HG03342 (cell line): ENCODE measurements around the gene TTLL13.
A peak's percentile ranks its signal among the peaks of the same experiment; 100 is the strongest.
"Not testable (repeated sequence)": the region's sequence is repeated elsewhere in the genome, so short reads cannot be mapped to it uniquely, and the experiment has no call there.

Experiments
- ATAC-seq: cut with Tn5 transposase; IDR thresholded peaks from one replicate; pipeline ENCODE4 v1.9.1; 2021; ENCODE audit warnings: mild to moderate bottlenecking, moderate library complexity; ENCODE audit not compliant: unreplicated experiment

The TTLL13 gene

DNA sequence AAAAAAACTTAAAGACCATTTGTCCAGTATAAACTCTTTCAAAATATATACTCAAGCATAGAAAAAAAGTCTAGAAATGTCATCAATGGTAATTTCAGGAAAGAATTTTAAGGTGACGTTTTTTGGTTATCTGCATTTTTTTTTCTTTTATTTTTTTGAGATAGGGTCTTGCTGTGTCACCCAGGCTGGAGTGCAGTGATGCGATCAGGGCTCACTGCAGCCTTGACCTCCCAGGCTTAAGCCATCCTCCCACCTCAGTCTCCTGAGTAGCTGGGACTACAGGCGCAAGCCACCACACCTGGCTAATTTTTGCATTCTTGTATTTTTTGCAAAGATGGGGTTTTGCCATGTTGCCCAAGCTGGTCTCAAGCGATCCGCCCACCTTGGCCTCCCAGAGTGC, 31.4 kb downstream of the TTLL13 start:
- not testable (repeated sequence) for ATAC-seq

DNA sequence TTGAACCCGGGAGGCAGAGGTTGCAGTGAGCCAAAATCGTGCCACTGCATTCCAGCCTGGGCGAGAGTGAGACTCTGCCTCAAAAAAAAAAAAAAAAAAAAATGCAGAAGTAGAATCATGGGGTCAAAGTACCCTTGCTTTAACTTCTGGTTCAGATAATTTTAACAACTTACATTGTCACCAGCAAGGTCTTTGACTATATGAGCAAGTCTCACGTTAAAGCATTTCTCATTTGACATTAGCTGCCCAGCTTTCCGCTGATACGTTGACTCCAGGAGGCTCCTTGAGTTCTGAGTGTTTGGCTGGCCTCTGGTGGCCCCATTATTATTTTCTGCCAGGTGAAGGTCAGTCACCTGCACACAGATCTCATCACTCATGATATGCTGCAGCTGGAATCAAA, 32.3 kb downstream of the TTLL13 start:
- not testable (repeated sequence) for ATAC-seq

DNA sequence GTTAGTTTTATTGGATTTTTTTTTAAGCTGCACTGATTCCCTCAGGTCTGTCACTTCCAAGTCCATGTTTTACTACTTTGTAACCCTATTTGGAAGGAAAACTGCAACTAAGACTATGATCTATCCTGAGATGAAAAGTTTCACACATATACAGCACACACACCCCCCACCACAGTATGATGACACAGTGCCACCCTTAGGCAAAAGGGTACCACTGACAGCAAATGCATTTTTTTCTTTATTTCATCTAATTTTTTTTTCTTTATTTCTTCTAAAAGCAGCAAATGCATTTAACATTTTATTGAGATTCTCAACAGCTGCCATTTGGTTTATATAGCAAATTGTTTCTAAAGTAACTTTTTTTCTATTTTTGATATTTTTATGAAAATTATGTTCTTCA, 37.3 kb downstream of the TTLL13 start:
- no peak for ATAC-seq

DNA sequence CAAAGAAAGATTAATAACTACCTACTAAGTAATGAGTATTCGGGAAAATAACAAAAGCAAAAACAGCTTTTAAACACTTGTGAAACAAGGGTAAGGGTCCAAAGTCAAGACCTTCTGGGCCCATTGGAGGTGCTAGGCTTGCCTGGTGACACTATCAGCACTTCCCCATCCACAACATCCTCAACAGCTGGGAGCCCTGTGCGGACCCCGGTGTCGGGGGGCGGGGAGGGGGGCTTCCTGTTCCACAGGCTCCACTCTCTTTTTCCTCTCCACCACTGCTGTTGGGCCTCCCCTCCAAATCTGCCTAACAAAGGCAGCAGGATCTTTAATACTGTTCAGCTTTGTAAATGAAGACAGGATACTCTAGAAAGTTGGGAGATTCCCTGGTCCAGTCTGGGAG, 37.7 kb downstream of the TTLL13 start:
- no peak for ATAC-seq

DNA sequence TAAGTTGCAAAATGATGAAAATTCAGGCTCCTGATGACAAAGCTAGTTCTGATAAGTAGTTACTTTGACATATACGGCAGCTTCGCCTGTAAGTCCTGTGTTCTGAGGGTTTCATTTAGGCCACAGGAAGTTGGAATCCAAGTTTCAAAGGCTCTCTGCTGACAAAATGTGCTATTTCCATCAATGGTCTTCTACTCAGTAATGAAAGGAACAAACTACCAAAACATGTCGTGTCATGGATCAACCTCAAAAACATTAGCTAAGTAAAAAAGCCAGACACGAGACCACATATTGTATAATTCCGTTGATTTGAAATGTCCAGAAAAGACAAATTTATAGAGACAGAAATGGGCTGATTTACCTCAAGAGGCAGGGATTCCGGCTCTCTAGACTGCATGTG, 38.6 kb downstream of the TTLL13 start:
- ATAC-seq = no peak

DNA sequence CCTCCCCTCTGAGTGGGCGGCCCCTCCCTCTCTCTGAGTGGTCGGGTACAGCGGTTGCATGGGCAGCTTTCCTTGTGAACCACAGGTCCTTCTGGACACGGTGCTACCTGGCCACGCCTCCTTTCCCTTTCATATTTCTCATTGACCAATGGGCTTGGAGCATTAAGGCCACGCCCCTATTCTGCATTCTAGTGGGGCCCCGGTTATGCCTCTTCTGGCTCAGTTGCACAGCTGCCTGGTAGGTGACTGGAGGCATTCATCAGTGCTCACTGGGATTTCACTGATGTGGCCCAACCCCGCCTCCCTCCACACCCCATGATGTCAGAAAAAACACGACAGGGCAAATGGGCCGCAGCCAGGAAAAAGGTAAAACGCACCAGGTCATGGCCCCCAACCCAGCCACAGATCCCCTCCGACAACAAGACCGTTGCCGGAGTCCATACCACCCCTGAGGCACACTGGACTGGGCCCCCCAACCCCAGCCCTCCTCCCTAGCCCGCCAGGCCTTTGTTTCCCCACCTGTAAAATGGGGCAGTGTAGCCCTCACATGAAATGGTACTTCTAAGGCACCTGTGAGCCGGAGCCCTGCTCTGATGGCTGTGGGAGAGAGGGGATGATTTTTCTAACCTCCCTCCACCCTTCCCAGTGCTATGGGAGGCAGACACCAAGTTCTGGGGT, 42.5 kb downstream of the TTLL13 start:
- ATAC-seq = no peak

DNA sequence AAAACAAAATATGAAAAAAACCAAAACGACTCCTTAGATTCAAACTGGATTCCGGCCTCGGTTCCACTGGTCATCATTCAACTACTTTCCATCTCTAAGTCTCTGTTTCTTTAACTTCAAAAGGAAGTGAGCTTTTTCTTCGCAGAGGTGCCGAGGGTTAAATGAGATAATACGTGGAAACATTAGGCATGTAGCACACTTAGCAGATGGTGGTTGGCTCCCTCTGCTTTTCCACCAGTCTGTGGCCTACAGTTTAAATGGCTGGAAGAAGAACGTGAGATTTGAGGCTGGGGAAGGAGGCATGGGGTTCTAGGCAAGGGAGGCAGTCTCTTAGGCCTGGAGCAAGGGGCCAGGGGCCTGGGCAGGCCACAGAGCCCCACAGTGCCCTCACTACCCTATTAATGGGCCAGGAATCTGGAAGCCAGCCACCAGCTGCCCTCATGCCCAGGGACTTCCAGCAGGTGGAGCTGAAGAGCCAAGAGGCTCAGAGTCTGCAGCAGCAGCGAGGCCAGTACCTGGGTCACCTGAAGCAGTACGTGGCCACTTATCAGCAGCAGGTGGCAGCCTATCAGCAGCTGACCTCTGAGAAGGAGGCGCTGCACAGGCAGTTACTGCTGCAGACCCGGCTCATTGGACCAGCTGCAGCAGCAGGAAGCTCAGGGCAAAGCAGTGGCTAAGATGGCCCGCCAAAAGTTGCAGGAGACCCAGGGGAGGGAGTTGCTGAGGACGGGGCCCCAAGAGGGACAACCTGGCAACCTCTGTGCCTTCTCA, 43.9 kb downstream of the TTLL13 start:
- not testable (repeated sequence) for ATAC-seq

DNA sequence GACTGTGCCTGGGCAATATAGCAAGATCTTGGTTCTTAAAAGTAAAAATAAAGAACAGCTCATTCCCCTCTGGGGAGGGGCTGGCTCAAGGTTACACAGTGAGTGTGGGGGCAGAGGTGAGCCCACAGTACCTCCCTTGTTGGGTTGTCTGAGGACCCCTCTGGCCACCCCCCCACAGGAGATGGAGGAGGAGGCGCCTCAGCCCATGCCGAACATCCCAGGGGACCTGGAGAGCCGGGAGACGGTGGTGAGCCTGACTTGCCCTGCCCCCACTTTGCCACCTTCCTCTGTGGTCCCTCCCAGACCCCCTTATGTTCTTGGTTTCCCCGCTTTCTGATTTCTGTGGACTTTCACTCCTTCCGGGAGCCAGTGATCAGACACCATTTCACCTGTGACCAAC, 44.8 kb downstream of the TTLL13 start:
- ATAC-seq = no peak

DNA sequence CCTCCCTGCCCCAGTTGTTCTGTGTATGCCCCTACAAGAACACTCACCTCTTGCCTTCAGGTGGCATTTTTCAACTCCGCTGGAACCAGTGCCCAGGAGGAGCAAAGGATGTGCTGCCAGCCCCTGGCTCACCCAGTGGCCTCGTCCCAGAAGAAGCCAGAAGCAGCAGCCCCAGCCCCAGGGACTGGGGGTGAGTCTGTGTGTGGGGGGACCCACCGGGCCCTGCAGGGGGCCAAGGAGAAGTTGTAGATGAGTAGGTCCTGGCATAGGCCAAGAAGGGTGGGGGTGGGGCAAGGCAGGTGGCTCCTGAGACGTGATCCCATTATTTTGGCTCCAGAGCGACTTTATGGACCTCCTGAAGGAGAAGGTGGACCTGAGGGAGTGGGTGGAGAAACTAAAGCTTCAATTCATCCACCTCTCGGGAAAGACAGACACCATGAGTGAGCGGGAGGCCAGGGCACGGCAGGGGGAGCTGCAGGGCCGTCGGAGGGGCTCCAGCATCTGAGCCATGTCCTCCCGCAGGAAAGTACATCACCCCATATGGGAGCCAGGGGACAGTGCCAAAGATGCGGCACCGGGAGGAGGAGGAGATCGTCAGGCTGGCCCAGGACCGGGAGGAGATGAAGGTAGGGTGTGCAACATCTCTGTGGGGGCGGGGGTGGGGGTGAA, 45.4 kb downstream of the TTLL13 start:
- ATAC-seq = no peak

DNA sequence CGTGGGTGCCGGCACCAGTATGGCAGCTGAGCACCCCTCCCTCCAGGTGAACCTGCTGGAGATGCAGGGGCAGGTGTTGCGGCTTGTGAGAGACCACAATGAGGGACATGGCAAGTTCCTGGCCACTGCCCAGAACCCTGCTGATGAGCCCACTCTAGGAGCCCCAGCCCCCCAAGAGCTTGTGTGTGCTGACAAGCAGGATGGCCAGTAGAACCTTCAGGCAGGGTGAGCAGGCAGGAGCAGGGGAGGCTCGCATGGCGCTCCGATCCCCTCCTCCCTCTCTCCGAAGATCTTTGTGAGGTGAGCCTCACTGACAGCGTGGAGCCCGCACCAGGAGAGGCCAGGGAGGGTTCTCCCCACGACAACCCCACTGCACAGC, 45.9 kb downstream of the TTLL13 start:
- ATAC-seq = no peak

DNA sequence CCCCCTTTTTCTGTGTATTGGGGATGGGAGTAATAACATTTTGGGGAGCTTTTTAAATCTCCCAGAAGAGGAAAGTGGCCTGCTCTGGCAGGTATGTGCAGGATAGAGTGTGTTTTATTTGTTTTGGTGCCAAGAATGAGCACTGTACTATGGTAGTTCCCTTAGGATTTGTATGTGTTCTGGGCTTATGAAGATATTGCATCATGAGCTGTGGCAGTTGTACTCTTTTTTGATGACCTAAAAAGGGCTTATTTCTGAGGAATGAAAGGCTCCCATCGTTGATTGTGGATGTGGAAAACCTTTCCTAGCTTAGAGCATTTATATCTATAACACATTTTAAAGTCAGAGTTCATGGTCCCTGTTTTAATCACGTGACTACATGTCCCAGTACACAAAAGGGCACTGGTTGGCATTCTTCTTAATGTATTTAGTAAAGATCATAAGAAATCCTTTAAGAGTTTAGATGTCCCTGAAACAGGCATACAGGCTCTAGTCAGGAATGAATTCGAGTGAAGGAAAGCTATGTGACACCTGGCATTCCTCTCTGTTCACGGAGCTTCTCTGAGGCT, 47.0 kb downstream of the TTLL13 start:
- ATAC-seq = not testable (repeated sequence)

DNA sequence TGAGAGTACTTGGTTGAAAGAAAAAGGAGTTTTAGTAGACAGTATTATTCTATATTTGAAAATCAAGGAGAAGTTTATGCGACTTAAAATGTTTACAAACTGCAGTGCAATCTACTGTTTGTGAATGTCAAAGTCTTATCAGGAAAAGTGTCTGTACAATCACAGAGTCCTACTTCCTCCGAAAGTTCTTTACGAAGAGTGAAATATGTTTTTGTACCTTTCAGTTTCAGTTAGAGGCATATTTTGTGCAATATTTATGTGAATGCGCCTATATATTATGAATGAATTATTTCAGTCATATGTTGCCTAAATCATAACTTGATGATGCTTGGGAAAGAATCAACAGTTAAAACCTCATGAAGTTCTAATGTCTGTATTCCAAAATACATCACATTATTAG, 47.7 kb downstream of the TTLL13 start:
- no peak for ATAC-seq

DNA sequence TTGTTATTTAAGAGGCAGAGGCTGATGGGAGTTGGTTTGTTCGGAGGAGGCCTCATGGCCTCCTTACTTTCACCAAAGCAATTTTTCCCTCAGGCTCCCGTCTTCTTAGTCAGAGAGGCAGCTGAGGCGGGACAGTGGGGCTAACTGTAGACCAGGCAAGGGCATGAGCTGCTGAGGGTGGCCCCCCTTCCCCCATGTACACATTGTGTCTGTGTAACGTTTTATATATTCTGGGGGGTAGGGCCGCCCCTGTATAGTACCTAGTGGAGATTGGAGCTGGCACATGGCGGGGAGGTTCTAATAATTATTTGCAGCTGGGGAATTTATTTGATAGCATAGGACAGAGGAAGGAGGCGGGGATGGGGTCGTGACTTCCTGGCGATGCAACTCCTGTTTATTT, 51.2 kb downstream of the TTLL13 start:
- no peak for ATAC-seq

DNA sequence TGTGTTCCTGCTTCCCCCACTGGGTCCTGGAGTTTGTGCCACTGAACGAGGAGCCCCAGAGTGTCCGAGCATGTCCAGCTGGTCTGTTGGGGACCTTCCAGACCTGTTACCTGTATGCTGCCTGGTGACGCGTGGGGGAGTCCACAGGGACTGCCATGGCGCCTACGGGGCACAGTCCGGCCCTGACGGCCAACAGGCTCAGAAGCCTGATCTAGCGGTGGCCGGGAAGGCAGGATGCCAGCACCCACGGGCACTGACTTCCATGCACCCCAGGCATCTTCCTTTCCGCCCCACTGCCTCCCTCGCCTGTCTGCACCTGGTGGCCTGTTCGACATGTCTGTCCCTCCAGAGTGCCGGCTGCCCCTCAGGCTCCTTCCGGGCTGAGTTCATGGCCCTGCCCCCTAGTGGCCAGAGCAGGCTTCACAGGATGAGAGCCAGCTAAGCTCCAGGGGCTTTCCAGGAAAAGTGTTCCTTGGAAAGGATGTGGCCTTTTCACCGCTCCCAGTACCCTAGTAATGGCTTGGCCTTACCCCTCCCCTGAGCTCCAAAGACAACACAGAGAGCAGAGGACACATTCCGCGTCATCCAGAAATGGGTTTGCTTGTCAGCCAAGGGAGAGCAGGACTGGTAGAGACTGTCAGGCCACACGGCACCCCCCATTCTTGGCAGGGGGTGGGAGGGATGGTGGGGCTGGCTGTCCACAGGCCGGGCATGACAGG, 51.8 kb downstream of the TTLL13 start:
- ATAC-seq = no peak

DNA sequence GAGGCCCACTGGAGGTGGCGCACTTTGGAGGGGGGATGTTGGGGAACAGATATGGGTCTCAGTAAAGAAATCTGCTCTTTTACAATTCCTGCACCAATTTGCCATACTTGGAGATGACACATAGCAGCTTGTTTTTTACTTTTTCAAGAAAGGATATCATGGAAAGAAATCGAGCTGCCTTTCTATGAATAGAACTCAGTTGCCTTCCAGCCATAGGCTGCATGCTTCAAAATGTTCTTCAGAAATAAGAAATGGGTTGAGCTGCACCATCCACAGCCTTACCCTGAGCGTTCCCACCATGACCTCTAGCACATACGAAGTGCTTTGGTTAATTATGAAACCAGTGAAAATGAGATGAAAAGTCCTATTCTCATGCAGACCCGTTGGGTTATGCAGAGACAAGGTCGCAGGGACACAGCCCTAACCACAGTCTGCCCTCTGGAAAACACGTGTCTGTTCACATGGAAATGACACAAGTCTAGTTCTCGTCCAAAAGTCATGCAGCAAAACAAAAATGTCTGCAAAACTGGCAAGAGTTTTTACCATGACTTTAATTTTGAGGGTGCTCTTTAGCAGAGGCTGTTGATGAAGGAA, 52.4 kb downstream of the TTLL13 start:
- ATAC-seq = no peak

DNA sequence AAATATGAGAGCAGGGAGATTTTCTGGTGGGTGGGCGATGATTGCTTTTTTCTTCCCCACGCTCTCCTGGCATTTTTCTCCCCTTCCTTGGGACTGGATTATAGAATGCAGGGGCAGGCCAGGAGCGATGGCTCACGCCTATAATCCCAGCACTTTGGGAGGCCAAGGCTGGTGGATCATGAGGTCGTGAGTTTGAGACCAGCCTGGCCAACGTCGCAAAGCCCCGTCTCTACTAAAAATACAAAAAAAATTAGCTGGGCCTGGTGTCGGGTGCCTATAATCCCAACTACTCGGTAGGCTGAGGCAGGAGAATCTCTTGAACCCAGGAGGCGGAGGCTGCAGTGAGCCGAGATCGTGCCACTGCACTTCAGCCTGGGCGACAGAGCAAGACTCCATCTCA, 56.0 kb downstream of the TTLL13 start:
- ATAC-seq = not testable (repeated sequence)

DNA sequence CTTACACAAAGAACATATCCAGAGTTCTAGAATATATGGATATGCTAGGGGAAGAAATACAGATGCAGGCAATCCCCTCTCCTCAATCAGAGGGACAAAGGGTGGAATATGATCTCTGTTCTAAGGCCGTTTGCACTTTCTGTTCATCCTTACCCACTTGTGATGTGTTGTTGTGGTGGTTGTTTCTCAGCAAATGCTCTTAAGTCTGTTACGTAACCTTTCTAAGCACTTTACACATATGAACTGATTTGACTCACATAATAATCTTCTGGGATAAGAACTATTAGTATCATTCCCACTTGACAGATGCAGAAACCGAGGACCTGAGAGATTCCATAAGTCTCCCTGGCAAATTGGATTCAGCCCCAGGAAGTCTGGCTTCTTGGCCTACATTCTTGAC, 56.6 kb downstream of the TTLL13 start:
- ATAC-seq = no peak

DNA sequence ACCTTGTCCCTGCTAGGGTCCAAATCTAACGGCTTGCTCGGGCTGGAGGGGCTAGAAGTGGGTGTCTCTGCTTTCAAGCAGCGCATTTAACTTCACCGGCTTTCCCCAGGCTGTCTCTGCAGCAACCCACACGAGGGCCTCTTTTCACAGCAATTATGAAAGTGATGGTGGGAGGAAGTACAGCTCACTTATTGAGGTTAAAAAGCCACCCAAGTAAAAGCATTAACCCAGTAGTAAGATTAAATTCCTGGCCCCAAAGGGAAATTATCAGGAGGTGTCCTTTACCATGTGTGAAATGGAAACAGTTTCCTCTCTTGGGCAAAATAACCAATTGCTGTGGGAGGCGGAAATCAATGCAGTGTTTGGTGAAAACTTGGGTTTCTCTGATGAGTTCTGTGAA, 57.2 kb downstream of the TTLL13 start:
- ATAC-seq = peak; percentile 70

DNA sequence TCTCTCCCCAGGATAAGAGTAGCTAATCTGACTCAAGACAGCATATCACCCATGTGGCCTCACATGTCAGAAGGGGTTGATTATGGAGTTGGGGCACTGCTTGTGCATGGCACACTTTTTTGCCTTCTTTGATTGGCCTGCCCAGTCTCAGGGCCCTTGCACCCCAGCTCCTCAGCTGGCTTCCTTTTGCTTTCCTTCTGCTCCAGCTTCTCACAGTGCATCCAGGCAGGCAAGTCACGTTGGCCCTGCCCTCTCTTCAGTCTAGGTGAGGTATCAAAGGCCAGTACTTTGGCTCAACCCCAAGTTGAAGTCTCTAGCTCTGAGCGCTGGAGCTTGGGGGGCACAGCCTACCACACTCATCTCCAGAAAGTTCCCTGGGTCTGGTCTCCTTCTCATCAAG, 58.3 kb downstream of the TTLL13 start:
- no peak for ATAC-seq

DNA sequence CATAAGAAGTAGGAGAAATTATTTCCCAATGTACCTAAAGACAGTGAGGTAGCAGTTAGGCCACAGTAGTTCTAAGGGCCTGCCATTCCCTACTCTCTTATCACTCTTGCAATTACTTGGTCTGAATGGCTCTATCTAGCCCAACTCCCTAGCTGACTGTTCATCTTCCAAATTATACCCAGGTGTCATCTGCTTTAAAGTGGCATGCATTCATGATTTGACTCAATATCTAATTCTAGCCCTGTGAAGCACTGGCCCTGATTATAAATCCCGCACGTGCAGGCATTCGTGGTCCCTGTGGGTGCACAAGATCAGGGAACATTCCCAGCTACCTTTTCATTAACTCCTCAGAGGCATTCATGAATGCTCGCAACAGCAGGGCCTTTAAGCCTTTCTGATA, 59.7 kb downstream of the TTLL13 start:
- no peak for ATAC-seq
